CD4-positive, alpha-beta T cell treated with Interferon gamma for 1 hour (primary cell): ENCODE results near the gene TMEM205.
"Not testable (repeated sequence)": the region's sequence is repeated elsewhere in the genome, so short reads cannot be mapped to it uniquely, and the experiment has no call there.

ENCODE experiments used
- DNase-seq: peaks from one replicate; pipeline ENCODE4 v3.0.0-alpha.2; 2020

TMEM205 gene

GRCh38 chr19:11370744-11371143 lies 24.7 kb upstream of the TMEM205 start:
- DNase-seq = no peak

DNA sequence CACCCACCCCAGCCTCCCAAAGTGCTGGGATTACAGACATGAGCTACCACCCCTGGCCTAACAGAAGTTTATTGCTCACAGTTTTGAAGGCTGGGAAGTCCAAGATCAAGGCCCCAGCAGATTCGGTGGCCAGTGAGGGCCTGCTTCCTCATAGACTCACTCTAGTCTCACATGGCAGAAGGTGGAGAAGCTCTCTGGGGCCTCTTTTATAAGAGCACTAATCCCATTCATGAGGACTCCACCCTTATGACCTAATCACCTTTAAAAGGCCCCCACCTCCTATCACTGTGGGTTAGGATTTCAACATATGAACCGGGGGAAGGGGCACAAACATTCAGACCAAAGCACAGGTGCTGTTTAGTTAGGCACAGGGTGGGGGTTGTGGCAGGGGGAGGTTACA lies 21.5 kb upstream of the TMEM205 start:
- no peak for DNase-seq

DNA sequence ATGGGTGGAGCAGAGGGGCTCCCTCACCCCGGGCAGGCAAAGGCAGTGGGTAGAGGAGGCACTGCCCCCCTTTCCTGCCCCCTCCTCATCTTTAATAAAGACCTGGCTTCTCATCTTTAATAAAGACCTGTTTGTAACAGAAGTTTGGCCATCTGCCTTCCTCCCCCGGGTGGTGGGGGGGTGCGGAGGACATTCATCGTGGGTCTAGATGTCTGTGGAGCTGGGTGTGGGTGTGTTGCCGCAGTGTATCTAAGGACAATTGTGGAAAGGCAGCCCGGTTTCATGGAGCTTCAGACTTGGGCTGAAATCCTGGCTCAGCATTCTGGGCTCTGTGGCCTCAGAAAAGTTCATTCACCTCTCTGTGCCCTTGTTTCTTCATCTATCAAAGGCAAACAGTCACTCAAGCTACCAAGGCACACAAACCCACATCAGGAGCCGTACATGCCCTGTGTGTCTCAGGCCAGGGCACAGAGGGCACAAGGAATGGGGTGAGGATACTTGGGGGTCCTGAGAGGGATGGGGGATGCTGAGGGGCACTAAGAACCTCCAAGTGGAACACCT lies 19.6 kb upstream of the TMEM205 start:
- DNase-seq = no peak

DNA sequence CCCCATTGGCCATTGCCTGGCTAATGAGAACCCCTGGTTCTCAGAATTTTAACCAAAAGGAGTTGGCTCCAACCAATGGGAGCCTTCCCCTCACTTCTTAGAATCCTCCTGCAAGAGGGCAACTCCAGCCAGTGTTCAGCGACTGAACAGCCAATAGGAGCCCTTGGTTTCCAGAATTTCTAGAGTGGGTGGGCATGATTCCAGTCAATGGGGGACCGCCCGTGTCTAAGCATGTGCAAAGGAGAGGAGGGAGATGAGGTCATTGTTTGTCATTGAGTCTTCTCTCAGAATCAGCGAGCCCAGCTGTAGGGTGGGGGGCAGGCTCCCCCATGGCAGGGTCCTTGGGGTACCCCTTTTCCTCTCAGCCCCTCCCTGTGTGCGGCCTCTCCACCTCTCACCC lies 18.9 kb upstream of the TMEM205 start:
- no peak for DNase-seq

GRCh38 chr19:11364296-11364904 lies 18.3 kb upstream of the TMEM205 start:
- no peak for DNase-seq

DNA sequence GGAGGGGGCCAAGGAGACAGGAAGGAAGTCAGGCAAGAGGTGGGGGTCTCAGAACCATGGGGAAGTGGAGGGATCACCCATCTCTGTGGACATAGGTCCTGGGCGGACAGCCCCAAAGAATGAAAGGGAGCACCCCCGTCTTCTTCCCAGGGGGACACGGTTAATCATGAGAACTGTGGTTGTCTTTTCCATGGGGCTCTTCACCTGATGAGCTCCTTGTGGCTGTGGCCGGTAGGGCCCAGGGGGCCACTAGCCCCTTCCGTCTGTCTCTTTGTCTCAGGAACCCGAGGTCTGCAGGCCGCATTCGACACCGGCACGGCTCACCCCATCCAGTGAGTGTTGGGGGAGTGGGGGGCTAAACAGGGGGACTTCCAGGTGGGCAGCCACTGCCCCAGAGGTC lies 17.8 kb upstream of the TMEM205 start:
- DNase-seq = no peak

DNA sequence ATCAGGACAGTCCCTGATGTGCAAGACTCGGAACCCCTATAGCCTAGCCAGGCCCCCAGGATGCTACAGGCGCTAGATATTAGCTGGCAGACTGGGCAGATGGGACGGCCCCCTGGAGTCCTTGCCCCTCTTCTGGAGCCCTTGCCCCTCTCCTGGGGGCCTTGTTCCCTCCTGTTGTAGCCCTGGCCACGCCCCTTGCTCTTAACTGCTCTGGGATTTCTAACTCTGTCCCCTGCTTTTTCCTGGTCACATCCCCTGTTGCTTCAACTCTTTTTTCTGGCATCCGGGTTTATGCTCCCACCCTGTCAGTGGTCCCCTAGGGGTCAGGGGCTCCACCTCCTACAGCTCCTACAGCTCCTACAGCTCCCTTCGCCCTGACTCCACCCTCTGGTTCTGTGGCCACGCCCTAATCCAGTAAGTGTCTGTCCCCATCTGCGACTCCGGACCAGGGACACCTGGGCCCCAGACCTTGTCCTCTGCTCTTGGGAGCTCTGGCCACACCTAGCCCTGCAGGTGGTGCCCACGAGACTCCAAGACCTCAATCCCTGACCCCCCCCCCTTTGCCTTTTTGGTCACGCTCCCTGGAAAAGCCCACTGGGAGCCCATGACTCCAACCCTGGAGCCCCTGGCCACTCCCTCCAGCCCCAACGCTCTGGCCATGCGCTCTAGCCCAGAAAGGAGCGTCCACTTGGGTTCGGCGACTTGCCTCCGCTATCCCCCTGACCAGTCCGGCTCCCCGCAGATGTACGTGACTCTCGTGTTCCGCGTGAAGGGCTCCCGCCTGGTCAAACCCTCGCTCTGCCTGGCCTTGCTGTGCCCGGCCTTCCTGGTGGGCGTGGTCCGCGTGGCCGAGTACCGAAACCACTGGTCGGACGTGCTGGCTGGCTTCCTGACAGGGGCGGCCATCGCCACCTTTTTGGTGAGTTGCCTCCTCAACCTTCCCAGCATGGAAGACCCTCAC lies 16.0 kb upstream of the TMEM205 start:
- no peak for DNase-seq

- no peak for DNase-seq
Observed at GRCh38 chr19:11361037-11361770, 15.1 kb upstream of the TMEM205 start.

DNA sequence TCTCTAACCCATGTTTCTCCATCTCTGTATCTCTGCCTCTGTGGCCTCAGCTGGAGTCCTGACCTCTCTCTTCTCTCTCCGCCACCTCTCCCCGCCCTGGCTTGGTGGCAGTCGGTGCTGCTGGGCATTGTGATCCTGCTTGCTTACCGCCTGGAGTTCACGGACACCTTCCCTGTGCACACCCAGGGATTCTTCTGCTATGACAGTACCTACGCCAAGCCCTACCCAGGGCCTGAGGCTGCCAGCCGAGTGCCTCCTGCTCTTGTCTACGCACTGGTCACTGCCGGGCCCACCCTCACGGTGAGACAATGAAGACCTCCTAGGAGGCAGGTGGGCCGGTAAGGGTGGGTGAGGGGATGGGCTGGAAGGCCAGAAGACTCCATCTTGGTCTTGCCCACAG lies 13.4 kb upstream of the TMEM205 start:
- no peak for DNase-seq

DNA sequence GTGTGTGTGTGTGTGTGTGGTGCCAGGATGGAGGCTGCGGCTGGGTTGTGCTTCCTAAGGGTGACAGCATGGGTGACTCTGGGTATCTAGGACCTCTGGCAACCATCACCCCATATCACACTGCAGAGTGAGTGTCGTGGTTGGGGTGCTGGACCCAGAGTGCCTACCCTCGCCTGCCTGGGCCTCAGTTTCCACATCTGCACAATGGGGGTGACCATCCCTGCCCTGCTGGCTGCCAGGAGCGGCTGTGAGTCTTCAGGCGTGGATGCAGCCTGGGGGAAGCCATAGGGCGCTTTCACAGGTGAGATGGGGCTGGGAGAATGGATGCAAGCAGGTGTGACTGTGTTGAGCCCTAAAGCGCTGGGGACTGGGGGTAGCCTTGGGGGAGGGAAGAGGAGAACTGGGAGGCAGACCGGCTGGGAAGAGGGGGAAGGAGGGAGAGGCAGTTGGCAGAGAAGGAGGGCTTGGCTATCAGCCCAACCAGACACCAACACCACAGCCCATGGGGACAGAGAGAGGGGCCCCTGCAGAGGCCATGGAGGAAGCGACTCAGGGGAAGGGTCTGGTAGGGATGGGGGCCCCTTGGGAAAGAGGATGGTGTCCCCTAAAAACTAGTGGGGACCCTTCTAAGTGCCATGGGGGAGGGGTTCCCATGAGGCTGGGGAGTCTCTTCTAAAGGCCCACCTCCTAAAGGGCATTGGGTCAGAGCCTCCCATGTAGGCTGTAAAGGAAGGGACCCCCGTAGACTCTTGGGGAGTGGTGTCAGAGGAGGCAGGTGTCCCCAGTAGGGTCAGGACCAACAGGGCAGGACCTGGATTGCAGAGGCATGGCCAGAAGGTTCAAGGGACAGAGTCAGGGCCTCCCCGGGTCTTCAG lies 10.8 kb upstream of the TMEM205 start:
- DNase-seq = no peak

- no peak for DNase-seq
Observed at GRCh38 chr19:11356074-11356397, 10.0 kb upstream of the TMEM205 start.

- DNase-seq = peak; percentile 89
Observed at GRCh38 chr19:11355160-11356073, 9.3 kb upstream of the TMEM205 start, which contains the start of gene PLPPR2. TSS of gene PLPPR2 (plus strand) at chr19:11355432. CDS start at chr19:11357674, 2,242 bp downstream.

DNA sequence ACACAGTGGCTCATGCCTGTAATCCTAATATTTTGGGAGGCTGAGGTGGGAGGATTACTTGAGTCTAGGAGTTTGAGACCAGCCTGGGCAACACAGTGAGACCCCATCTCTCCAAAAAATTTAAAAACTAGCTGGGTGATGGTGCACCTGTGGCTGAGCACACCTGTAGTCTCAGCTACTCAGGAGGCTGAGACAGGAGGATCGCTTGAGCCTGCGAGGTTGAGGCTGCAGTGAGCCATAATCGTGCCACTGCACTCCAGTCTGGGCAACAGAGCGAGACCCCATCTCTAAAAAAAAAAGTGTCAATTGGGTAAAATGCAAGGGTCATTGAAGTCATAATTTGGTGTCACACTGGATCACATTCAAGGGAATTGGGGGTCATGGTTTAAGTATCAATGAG lies 8.0 kb upstream of the TMEM205 start:
- DNase-seq = not testable (repeated sequence)

GRCh38 chr19:11349171-11349570 lies 3.1 kb upstream of the TMEM205 start:
- DNase-seq = no peak

DNA sequence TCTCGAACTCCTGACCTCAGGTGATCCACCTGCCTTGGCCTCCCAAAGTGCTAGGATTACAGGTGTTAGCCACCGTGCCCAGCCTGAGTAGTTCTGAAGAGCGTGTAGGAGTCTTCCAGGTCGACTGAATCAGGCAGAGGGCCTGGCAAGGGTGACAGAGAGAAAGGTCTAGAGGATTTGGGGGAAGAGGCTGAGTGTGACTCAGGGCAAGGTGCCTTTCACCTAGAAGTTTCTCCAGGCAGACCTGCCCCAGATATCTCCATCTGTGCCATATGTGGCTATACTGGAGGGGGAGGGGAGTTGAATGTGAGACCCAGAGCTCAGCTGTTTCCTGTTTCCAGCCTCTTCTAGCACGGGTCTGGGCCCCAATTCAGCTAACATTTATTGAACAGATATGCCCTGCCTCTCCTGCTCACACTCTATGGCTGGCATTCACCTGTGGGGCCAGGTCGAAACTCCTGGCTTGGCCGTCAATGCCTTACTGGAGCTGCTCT lies 1.5 kb upstream of the TMEM205 start:
- DNase-seq = no peak

- DNase-seq = no peak
Observed at GRCh38 chr19:11345122-11345803, 805 bp downstream of the TMEM205 start.

DNA sequence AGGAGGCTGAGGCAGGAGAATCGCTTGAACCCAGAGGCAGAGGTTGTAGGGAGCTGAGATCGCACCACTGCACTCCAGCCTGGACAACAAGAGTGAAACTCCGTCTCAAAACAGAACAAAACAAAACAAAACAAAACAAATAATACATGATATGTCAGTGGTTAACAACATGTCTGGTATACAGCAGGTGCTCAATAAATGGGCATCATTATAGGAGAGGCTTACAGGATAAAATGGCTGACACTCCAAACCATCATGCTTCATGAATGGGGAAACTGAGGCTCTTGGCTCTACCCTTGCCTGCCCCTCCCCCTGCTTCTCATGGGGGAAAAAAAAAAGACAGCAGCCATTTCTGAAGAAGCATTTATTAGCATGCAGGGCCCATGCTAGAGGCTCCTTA lies 3.6 kb downstream of the TMEM205 start:
- no peak for DNase-seq

DNA sequence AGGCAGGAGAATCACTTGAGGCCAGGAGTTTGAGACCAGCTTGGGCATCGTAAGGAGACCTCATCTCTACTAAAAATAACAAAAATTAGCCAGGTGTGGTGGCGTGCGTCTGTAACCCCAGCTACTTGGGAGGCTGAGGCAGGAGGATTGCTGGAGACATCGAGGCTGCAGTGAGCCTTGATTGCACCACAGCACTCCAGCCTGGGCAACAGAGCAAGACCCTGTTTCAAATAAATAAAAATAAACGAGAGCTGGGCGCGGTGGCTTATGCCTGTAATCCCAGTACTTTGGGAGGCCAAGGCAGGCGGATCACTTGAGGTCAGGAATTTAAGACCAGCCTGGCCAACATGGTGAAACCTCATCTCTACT lies 6.0 kb downstream of the TMEM205 start:
- not testable (repeated sequence) for DNase-seq

DNA sequence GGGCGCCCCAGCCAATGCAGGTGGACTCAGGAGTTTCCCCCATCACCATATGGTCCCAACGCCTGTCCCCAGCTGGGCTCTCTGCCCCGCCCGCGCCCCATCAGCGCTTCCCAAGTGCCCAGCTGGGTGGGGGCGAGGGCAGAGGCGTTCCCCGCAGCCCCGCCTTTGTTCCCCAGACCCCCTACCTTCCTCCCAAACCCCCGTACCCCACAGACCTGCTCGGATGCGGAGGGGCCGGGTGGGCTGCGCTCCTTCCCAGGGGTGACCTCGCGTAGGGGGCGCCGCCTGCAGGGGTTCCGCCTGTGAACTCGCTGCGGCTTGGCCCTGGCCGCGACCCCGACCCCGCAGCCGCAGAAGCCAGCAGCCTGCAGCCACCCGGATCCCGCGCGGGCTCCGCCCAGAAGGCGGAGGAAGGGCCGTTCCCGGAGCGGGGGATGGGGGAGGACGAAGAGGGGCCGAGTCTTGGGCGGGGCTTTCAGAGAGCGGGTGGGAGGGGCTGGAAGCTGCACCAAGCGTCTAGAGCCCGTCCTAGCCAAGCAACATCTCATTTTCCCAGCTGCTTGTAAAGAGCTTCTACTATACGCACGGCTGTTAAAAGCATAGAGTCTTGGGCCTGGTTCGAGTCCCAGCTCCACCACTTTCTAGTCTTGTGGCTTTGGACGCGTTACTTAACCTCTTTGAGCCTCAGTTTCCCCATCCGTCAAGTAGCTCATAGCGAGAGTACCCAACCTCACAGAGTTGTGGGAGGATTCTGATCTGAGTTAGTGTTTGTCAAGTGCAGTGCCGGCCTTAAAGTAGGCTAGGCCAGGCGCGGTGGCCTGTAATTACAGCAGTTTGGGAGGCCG lies 6.6 kb downstream of the TMEM205 start, which contains the start of gene RAB3D:
RAB3D (minus strand) TSS at position 404 of the 845 bp plus-strand sequence. CDS start 2,258 bp downstream, outside the sequence.
- DNase-seq = peak; percentile 82
